Parathyroid adenoma (tissue), 2 donors: ENCODE measurements around the gene IQSEC3.

Experiments
- H2AFZ ChIP-seq: fragments of 300-600 bp; sonication (generic); one replicate; pipeline ENCODE4 v1.7.0; 2017; ENCODE audit warnings: antibody characterized with exemption, mild to moderate bottlenecking
- H3K27ac ChIP-seq: fragments of 300-600 bp; sonication (generic); one replicate; pipeline ENCODE4 v1.7.0; 2017
- H3K27me3 ChIP-seq: fragments of 300-600 bp; sonication (generic); one replicate; pipeline ENCODE4 v1.7.0; 2017; ENCODE audit warnings: low read length; ENCODE audit not compliant: control insufficient read depth, insufficient read depth
- H3K36me3 ChIP-seq: fragments of 300-600 bp; sonication (generic); one replicate; pipeline ENCODE4 v1.7.0; 2017; ENCODE audit warnings: low read length; ENCODE audit not compliant: control insufficient read depth, insufficient read depth
- H3K4me1 ChIP-seq: fragments of 300-600 bp; sonication (generic); one replicate; pipeline ENCODE4 v1.7.0; 2017; ENCODE audit warnings: control low read depth
- H3K4me2 ChIP-seq: fragments of 300-600 bp; sonication (generic); one replicate; pipeline ENCODE4 v1.7.0; 2017; ENCODE audit warnings: low read length
- H3K4me3 ChIP-seq: fragments of 300-600 bp; sonication (generic); one replicate; pipeline ENCODE4 v1.7.0; 2017; ENCODE audit warnings: low read depth, low read length
- H3K79me2 ChIP-seq: fragments of 300-600 bp; sonication (generic); one replicate; pipeline ENCODE4 v1.7.0; 2017; ENCODE audit warnings: control low read depth
- H3K9ac ChIP-seq: fragments of 300-600 bp; sonication (generic); one replicate; pipeline ENCODE4 v1.7.0; 2017; ENCODE audit warnings: mild to moderate bottlenecking
- H3K9me3 ChIP-seq: fragments of 300-600 bp; sonication (generic); one replicate; pipeline ENCODE4 v1.7.0; 2017; ENCODE audit warnings: low read length; ENCODE audit not compliant: control insufficient read depth
- TF ChIP-seq, protein P1 (sequence below): fragments of 300-600 bp; sonication (generic); IDR thresholded peaks from one replicate; pipeline ENCODE4 v1.7.0; 2017; ENCODE audit warnings: antibody characterized with exemption, mild to moderate bottlenecking
- donor health status: primary hyperparathyroidism.

IQSEC3 gene

DNA sequence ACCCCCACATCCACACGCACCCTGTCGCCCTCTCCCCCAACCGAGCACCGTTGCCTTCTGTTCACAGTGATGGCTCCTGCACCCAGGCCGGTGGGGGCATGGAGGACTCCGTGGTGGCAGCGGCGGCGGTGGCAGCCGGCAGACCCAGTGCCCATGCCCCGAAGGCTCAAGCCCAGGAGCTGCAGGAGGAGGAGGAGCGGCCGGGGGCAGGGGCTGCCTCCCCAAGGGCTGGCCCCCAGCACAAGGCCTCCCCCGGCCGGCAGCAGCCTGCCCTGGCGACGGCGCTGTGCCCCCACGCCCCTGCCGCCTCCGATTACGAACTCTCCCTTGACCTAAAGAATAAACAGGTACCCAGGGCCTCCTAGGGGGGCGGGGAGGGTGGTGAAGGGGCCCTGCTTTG is 59.0 kb downstream of the IQSEC3 start:
- Histone ChIP-seq H3K4me2 (no peak overlapping the region), H3K36me3 (no peaks in the 10 kb centered on the region), H3K4me3 (no peak overlapping the region), H3K79me2 (peaks cover 32% of the 10 kb centered on the region), H3K9ac (no peak overlapping the region), H2AFZ (no peak overlapping the region), H3K27ac (no peak overlapping the region), H3K4me1 (no peaks in the 10 kb centered on the region), H3K9me3 (no peaks in the 10 kb centered on the region), H3K27me3 (no peaks in the 10 kb centered on the region)
- TF ChIP-seq, protein P1, sequence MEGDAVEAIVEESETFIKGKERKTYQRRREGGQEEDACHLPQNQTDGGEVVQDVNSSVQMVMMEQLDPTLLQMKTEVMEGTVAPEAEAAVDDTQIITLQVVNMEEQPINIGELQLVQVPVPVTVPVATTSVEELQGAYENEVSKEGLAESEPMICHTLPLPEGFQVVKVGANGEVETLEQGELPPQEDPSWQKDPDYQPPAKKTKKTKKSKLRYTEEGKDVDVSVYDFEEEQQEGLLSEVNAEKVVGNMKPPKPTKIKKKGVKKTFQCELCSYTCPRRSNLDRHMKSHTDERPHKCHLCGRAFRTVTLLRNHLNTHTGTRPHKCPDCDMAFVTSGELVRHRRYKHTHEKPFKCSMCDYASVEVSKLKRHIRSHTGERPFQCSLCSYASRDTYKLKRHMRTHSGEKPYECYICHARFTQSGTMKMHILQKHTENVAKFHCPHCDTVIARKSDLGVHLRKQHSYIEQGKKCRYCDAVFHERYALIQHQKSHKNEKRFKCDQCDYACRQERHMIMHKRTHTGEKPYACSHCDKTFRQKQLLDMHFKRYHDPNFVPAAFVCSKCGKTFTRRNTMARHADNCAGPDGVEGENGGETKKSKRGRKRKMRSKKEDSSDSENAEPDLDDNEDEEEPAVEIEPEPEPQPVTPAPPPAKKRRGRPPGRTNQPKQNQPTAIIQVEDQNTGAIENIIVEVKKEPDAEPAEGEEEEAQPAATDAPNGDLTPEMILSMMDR = no peak

DNA sequence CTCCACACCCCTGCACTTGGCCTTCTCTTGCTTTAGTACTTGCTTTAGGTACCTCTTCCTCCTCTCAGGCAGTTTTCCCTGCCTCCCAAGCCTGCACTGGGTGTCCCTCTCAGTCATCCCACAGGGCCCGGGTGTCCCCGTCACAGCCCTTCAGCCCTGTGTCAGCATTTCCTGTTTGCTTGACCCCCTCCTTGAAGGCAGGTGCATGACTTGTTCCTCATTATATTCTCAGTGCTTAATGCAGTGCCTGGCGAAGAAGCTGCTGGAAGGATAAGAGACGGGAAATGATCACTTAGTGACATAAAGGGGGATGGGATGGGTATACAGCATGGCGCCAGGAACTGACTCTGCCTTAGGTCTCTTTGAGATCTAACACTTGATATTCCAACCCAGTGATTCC is 61.5 kb downstream of the IQSEC3 start:
- no peaks in the 10 kb centered on the region for H3K27me3 ChIP-seq
- TF ChIP-seq, protein P1 = no peak
- H3K27ac ChIP-seq = no peak overlapping the region
- H3K79me2 ChIP-seq = peaks cover 22% of the 10 kb centered on the region
- H3K36me3 ChIP-seq = no peaks in the 10 kb centered on the region
- H3K9me3 ChIP-seq = no peaks in the 10 kb centered on the region
- no peak overlapping the region for H2AFZ ChIP-seq
- no peak overlapping the region for H3K4me3 ChIP-seq
- no peaks in the 10 kb centered on the region for H3K4me1 ChIP-seq
- no peak overlapping the region for H3K9ac ChIP-seq
- no peak overlapping the region for H3K4me2 ChIP-seq

DNA sequence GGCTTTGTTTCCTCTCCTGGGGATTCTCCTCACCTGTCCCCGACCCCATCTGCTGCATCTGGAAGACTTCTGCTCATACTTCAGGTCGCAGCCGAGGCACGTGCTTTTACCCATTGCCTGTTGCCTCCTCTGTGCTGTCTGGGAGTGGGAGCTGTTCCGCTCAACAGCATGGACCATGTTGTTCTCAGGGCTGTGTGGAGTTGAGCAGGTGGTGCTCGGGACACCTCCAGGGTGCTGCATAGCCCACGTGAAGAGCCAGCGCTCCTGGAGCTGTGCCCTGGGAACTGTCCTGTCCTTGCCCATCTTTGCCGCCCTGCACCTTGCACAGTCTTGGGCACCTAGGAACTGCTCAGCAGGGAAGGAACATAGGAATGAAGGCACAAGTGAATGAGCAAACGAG is 62.4 kb downstream of the IQSEC3 start:
- Histone ChIP-seq H3K9me3 (no peaks in the 10 kb centered on the region), H3K36me3 (no peaks in the 10 kb centered on the region), H3K27ac (no peak overlapping the region), H3K9ac (no peak overlapping the region), H3K4me1 (no peaks in the 10 kb centered on the region), H3K79me2 (peaks cover 18% of the 10 kb centered on the region), H3K4me3 (no peak overlapping the region), H2AFZ (no peak overlapping the region), H3K4me2 (no peak overlapping the region), H3K27me3 (no peaks in the 10 kb centered on the region)
- TF ChIP-seq, protein P1 = no peak

DNA sequence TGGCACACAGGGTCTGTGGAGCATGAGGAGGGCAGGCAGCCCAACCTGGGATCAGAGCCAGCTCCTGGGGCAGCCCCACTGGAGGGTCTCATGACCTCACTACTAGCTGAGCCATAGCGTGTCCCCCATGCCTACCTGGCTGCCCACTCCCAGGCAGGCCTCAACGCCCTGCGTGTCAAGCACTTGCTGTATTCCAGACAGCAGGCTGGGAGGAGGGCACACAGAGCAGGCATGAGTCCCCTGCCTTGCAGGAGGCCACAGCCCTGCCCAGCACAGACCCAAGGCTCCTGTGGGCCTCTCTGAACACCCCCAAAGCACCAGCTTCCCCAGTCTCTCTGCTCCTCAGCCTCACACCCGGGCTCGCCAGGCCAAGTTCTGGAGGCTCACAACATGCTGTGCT is 64.0 kb downstream of the IQSEC3 start:
- H3K27ac ChIP-seq = no peak overlapping the region
- no peaks in the 10 kb centered on the region for H3K9me3 ChIP-seq
- no peak overlapping the region for H3K4me2 ChIP-seq
- H3K36me3 ChIP-seq = no peaks in the 10 kb centered on the region
- no peak overlapping the region for H2AFZ ChIP-seq
- H3K4me1 ChIP-seq = peaks cover 5% of the 10 kb centered on the region
- TF ChIP-seq, protein P1 = no peak
- H3K4me3 ChIP-seq = no peak overlapping the region
- no peaks in the 10 kb centered on the region for H3K27me3 ChIP-seq
- H3K79me2 ChIP-seq = peaks cover 11% of the 10 kb centered on the region
- H3K9ac ChIP-seq = no peak overlapping the region

DNA sequence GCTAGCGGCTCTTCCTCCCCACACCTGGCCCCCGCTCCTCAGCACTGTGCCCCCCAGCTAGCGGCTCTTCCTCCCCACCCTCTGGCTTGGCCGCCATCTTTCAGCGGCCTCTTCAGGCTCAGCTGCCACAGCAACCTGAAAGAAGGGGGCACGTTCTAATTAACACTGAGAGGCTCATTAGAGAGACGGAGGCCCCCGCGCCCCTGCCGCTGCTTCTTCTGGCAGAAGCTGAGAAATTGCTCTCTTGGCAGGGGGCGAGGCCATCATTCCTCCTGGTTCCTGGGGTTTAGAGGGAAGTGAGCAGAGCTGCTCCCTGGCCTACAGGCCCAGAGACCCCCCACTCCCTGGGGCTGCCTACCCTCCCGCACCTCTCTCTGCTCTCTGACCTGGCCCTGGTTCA is 64.4 kb downstream of the IQSEC3 start:
- Histone ChIP-seq H3K4me1 (peaks cover 10% of the 10 kb centered on the region), H3K27ac (no peak overlapping the region), H3K9me3 (no peaks in the 10 kb centered on the region), H3K9ac (no peak overlapping the region), H3K27me3 (no peaks in the 10 kb centered on the region), H3K79me2 (peaks cover 11% of the 10 kb centered on the region), H2AFZ (no peak overlapping the region), H3K4me3 (no peak overlapping the region), H3K4me2 (no peak overlapping the region), H3K36me3 (no peaks in the 10 kb centered on the region)
- TF ChIP-seq, protein P1 = no peak
